HCT116 (cell line): ENCODE data around the gene NEK1.

Experiments
- ATF3 ChIP-seq: IDR thresholded peaks from 2 replicates; pipeline ENCODE4 v1.6.1; 2012
- CTCF ChIP-seq, 3 experiments: fragments of 200-600 bp in 1 of 3; sonication (generic) in 1 of 3; IDR thresholded peaks in 2 of 3; conservative IDR thresholded peaks in 1 of 3; 2 replicates each; pipeline ENCODE4 v1.5.1; 2012 to 2017; ENCODE audit warnings: low read depth in 2 of 3, low read length in 2 of 3, antibody characterized with exemption in 1 of 3, borderline replicate concordance in 1 of 3, control low read depth in 1 of 3, mild to moderate bottlenecking in 1 of 3, mixed read lengths in 1 of 3, mixed run types in 1 of 3, moderate library complexity in 1 of 3; ENCODE audit not compliant: insufficient read depth in 1 of 3
- EGR1 ChIP-seq: IDR thresholded peaks from 2 replicates; pipeline ENCODE4 v1.6.1; 2012; ENCODE audit warnings: low read depth
- EZH2 ChIP-seq: fragments of 200-600 bp; sonication (generic); IDR thresholded peaks from 2 replicates; pipeline ENCODE4 v1.6.1; 2017; ENCODE audit warnings: antibody characterized with exemption, mixed run types
- EZH2phosphoT487 ChIP-seq: fragments of 200-600 bp; IDR thresholded peaks from 2 replicates; pipeline ENCODE4 v1.6.1; 2018; ENCODE audit warnings: antibody characterized with exemption, borderline replicate concordance
- JUND ChIP-seq: IDR thresholded peaks from 2 replicates; pipeline ENCODE4 v1.6.1; 2012
- MAX ChIP-seq: IDR thresholded peaks from 2 replicates; pipeline ENCODE4 v1.6.1; 2012
- POLR2A ChIP-seq: IDR thresholded peaks from 2 replicates; pipeline ENCODE4 v1.7.0; 2011; ENCODE audit warnings: borderline replicate concordance; ENCODE audit not compliant: insufficient read depth, insufficient read length; ENCODE audit errors: extremely low read depth
- POLR2AphosphoS5 ChIP-seq: IDR thresholded peaks from 2 replicates; pipeline ENCODE4 v1.6.1; 2011; ENCODE audit warnings: mild to moderate bottlenecking, low read depth, low read length, moderate library complexity
- RAD21 ChIP-seq: IDR thresholded peaks from 2 replicates; pipeline ENCODE4 v1.6.1; 2012; ENCODE audit warnings: low read depth, mild to moderate bottlenecking
- TCF7L2 ChIP-seq: IDR thresholded peaks from 2 replicates; pipeline ENCODE4 v1.7.0; 2011; ENCODE audit warnings: borderline replicate concordance, inconsistent platforms; ENCODE audit not compliant: insufficient read depth, insufficient read length; ENCODE audit errors: extremely low read depth
- YY1 ChIP-seq: IDR thresholded peaks from 2 replicates; pipeline ENCODE4 v1.6.1; 2011; ENCODE audit warnings: low read length, low read depth, moderate library complexity, mild to moderate bottlenecking; ENCODE audit not compliant: insufficient replicate concordance; ENCODE audit errors: extremely low read depth
- ZBTB33 ChIP-seq: IDR thresholded peaks from 2 replicates; pipeline ENCODE4 v1.6.1; 2011; ENCODE audit warnings: mild to moderate bottlenecking, low read length, moderate library complexity; ENCODE audit not compliant: insufficient replicate concordance; ENCODE audit errors: extremely low read depth
- ZNF274 ChIP-seq: fragments of 200-500 bp; sonication (Bioruptor generic); IDR thresholded peaks from 2 replicates; pipeline ENCODE4 v1.6.1; 2014; ENCODE audit warnings: mild to moderate bottlenecking, low read depth, low read length, inconsistent platforms

GRCh38 chr4:169640261-169640870 is 28.0 kb upstream of the NEK1 start:
- TF ChIP-seq CTCF (IDR thresholded peaks at IDR 0.05 in 2 of 3, conservative IDR thresholded peaks at IDR 0.05 in 1 of 3; ENCODE audit: borderline replicate concordance in 1 of 3, insufficient read depth in 1 of 3, low read depth in 2 of 3, low read length in 2 of 3) (no peak), POLR2AphosphoS5 (no peak), MAX (no peak), EZH2phosphoT487 (no peak), EZH2 (no peak), ATF3 (no peak), YY1 (no peak), ZNF274 (no peak), POLR2A (no peak), JUND (no peak), TCF7L2 (no peak), EGR1 (no peak), ZBTB33 (no peak), RAD21 (no peak)
